PFSK-1 (cell line): ENCODE results near the gene CACNA1I. TPM values are rescaled to one million over a fixed set of nuclear protein-coding genes. Genes with fewer than 3 reads are reported as not detected.

Experiments used
- FOXP2 ChIP-seq: optimal IDR thresholded peaks from 2 replicates; pipeline ENCODE3; 2011; ENCODE audit warnings: borderline replicate concordance, control low read depth, inconsistent platforms; ENCODE audit not compliant: insufficient read depth; ENCODE audit errors: extremely low read length, extremely low read depth
- POLR2AphosphoS5 ChIP-seq: IDR thresholded peaks from 2 replicates; pipeline ENCODE4 v1.6.1; 2012; ENCODE audit warnings: low read depth, mild to moderate bottlenecking, control low read depth, low read length, moderate library complexity
- SIN3A ChIP-seq: IDR thresholded peaks from 2 replicates; pipeline ENCODE4 v1.6.1; 2012; ENCODE audit warnings: mild to moderate bottlenecking, low read length, moderate library complexity, borderline replicate concordance; ENCODE audit not compliant: insufficient read depth
- TAF1 ChIP-seq: IDR thresholded peaks from 2 replicates; pipeline ENCODE4 v1.6.1; 2012; ENCODE audit warnings: low read length, control low read depth, borderline replicate concordance; ENCODE audit not compliant: insufficient read depth
- polyA plus RNA-seq: library from polyadenylated mRNA; unstranded; fragments of >200 nt; gene quantifications from one replicate; pipeline ENCODE4 v1.2.1, GENCODE V29; 2012; ENCODE audit warnings: low read depth, missing spikeins; ENCODE audit not compliant: insufficient read length
- TF ChIP-seq, protein P1 (sequence below), 2 experiments: IDR thresholded peaks; 2 replicates each; pipeline versions ENCODE4 v1.6.1 to v1.8.0; 2011 to 2012; ENCODE audit warnings: low read depth in 2 of 2, low read length in 2 of 2, control low read depth in 1 of 2, inconsistent platforms in 1 of 2, mild to moderate bottlenecking in 1 of 2, moderate library complexity in 1 of 2; ENCODE audit not compliant: insufficient read depth in 1 of 2

Gene CACNA1I
- not detected for polyA plus RNA-seq

DNA sequence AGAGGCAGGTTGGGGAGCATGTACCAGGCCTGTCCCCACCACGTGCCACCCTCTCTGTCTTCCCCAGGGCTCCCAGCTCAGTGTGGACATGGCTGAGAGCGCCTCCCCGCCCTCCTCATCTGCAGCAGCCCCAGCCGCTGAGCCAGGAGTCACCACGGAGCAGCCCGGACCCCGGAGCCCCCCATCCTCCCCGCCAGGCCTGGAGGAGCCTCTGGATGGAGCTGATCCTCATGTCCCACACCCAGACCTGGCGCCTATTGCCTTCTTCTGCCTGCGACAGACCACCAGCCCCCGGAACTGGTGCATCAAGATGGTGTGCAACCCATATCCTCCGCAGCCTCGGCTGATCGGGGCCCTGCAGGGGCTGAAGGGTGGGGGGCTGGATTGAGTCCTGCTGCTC, at the start of gene CACNA1I:
CACNA1I (plus strand) TSS at position 89 of the 400 bp plus-strand sequence; CDS start at position 89, 0 bp downstream.
- TF ChIP-seq SIN3A (no peak), FOXP2 (no peak), TAF1 (no peak), POLR2AphosphoS5 (no peak)
- TF ChIP-seq, protein P1, sequence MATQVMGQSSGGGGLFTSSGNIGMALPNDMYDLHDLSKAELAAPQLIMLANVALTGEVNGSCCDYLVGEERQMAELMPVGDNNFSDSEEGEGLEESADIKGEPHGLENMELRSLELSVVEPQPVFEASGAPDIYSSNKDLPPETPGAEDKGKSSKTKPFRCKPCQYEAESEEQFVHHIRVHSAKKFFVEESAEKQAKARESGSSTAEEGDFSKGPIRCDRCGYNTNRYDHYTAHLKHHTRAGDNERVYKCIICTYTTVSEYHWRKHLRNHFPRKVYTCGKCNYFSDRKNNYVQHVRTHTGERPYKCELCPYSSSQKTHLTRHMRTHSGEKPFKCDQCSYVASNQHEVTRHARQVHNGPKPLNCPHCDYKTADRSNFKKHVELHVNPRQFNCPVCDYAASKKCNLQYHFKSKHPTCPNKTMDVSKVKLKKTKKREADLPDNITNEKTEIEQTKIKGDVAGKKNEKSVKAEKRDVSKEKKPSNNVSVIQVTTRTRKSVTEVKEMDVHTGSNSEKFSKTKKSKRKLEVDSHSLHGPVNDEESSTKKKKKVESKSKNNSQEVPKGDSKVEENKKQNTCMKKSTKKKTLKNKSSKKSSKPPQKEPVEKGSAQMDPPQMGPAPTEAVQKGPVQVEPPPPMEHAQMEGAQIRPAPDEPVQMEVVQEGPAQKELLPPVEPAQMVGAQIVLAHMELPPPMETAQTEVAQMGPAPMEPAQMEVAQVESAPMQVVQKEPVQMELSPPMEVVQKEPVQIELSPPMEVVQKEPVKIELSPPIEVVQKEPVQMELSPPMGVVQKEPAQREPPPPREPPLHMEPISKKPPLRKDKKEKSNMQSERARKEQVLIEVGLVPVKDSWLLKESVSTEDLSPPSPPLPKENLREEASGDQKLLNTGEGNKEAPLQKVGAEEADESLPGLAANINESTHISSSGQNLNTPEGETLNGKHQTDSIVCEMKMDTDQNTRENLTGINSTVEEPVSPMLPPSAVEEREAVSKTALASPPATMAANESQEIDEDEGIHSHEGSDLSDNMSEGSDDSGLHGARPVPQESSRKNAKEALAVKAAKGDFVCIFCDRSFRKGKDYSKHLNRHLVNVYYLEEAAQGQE (IDR thresholded peaks at IDR 0.05; ENCODE audit: insufficient read depth in 1 of 2, low read depth in 2 of 2, low read length in 2 of 2), result no peak

DNA sequence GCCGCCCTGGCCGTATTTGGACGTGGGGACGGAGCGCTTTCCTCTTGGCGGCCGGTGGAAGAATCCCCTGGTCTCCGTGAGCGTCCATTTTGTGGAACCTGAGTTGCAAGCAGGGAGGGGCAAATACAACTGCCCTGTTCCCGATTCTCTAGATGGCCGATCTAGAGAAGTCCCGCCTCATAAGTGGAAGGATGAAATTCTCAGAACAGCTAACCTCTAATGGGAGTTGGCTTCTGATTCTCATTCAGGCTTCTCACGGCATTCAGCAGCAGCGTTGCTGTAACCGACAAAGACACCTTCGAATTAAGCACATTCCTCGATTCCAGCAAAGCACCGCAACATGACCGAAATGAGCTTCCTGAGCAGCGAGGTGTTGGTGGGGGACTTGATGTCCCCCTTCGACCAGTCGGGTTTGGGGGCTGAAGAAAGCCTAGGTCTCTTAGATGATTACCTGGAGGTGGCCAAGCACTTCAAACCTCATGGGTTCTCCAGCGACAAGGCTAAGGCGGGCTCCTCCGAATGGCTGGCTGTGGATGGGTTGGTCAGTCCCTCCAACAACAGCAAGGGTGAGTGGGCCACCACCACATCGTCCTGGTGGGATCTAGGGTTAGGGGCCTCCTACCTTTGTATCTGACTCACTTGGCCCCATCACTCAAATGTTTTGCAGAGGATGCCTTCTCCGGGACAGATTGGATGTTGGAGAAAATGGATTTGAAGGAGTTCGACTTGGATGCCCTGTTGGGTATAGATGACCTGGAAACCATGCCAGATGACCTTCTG, 49.3 kb upstream of the CACNA1I start:
- TF ChIP-seq TAF1, result 0 out of 2 replicates have a peak, but pooled peaks have one; percentile 3
- 0 out of 2 replicates have a peak, but pooled peaks have one; percentile 22 for TF ChIP-seq POLR2AphosphoS5

DNA sequence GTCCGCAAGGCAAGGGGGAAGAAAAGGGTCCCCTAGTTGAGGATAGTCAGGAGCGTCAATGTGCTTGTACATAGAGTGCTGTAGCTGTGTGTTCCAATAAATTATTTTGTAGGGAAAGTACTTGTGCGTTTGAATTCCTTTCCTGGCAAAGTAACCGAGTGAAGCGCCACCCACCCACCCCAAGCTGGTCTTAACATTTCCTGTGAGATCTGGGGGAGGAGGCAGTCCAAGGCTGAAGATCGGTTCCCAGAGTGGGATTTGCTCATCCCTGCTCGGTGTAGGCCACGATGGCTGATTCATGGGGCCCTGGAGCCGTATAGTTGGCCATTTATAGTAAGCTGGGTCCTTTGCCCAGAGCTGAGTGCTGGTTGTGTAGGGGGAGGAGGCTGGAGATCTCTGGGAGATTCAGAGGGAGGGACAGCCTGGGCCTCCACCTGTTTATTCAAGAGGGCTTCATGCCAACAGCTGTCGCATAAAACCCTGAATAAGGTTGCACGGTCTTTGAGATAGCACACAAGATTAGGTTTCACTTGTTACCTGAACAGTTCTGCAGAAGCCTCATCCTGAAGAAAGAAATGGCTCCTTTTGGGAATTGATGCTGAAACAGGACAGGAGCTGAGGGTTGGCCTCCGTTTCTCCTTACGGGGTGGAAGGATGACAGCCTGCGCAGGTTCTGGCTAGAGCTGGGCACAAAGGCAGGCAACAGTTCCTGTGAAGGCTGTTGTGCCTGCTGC, 47.8 kb upstream of the CACNA1I start:
- TF ChIP-seq POLR2AphosphoS5, result peak; percentile 86
- no peak for TF ChIP-seq FOXP2

DNA sequence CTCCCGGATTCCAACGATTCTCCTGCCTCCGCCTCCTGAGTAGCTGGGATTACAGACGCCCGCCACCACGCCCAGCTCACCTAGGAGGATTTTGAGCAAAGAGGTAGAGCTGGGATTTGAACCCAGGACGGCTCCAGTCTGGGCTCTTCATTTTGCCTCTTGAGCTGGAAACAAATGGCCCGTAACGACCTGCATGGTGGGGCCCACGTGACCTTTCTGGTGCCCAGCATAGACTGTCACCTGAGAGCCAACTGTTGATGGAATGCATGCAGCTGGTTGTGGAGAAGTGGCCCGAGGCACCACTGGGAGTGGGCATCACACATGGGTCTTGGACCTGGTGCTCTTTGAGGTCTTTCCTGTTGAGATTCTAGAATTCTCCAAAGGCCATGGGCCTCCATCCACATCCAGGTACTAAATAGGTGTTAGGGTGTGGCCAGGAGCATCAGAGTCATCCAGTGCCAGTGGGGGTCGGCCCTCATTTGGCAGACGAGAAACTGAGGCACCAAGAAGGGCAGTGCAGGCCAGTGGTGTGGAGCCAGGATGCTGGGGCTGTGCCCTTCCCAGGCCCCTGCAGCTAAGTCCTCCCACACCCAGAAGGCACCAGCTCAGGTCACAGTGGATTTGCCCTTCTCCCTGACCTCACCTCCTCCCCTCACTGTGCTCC, 46.3 kb upstream of the CACNA1I start:
- TF ChIP-seq TAF1 (no peak; the same call in 1 of the 2 replicates), POLR2AphosphoS5 (peak; percentile 40)

DNA sequence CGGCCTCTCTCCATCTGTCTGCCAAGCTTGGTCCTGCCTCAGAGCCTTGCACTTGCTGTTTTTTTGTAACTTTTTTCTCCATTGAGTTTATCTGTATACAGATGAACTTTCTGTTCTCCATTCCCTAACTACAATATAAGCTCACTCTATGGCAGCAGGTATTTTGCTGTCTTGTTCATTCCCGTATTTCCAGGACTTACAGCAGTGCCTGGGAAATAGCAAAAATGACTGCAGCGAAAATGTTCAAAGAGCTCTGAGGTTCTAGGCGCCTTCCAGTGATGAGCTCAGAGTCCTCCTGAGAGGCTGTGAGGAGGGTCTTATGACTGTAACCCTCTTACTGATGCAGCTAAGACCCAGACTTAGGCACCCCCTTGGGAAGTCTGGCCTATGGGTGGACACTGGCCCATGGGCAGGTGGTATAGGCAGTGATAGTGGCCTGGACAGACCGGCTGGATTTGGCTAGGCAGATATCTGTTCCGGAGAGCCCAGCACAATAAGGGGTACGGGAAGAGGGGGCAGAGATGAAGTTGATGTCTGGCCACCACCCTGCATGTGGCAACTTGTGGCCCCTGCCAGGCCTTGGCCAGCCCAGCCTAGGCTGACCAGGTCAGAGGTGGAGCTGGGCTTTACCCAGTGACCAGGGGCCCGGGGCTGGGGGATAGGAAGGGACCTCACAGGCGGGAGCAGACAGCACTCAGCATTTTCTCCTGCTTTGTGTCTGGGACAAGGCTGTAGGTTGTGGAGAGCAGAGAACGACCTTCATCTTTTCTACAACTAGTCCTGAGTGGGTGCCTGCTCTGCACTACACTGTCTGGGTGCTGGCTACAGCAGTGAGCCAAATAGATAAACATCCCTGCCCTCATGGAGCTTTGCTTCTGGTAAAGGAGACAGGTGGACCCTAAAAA, 45.5 kb upstream of the CACNA1I start:
- TF ChIP-seq SIN3A, result no peak
- TF ChIP-seq, protein P1 (IDR thresholded peaks at IDR 0.05; ENCODE audit: insufficient read depth in 1 of 2, low read depth in 2 of 2, low read length in 2 of 2), result no peak
- no peak for TF ChIP-seq FOXP2
- TF ChIP-seq POLR2AphosphoS5, result peak; percentile 30; the same call in 1 of the 2 replicates
- no peak for TF ChIP-seq TAF1

DNA sequence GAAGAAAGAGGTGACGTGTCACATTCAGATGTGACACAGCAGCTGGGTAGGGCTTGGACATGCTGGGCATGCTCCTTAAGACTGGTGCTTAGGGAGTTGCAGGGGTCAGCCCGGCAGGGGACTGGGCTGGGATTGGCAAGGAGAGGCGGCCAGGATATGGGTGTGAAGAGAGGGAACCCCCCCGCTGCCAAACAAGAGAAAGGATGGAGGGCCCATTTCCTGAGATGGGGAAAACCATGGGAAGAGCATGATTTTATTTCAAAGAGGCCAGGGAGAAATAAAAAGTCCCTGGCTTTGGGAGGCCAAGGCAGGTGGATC, 44.9 kb upstream of the CACNA1I start:
- TF ChIP-seq POLR2AphosphoS5 (no peak), FOXP2 (no peak), SIN3A (no peak), TAF1 (no peak)

DNA sequence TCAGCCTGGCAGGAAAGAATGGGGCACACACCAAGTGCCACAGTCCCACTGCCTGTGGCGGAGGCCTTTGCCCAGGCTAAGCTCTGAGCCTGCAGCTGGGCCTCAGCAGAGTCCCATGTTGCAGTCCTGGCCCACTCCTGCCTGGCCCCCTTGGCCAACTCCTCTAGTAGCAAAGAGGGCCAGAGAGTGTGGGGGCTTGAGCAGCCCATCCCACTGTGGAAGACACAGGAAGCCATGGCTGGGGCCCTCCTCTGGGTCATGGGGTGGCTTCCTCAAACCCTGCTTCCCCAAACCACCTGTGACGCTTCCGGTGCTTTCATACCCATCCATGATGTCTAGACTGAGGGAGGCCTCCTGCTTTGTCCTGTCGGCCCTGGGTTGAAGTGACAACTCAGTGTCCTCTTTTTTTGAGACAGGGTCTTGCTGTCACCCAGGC, 43.8 kb upstream of the CACNA1I start:
- TF ChIP-seq POLR2AphosphoS5, result peak; percentile 19; the same call in 1 of the 2 replicates
- TF ChIP-seq FOXP2, result no peak
